Activated B cell treated with CpG ODN at 0.5 μM for 24 hours (primary cell): Measurements from ENCODE around the gene RPN2. TPM values are rescaled to one million over a fixed set of nuclear protein-coding genes. Genes with fewer than 3 reads are reported as not detected.

Experiments used
- ATAC-seq: fragments of 200-7000 bp; cut with Tn5 transposase; one replicate; pipeline ENCODE4 v1.10.0; 2021; ENCODE audit warnings: low read depth, mild to moderate bottlenecking, moderate library complexity
- CTCF ChIA-PET: fragments of 350-600 bp; sonication (Branson Sonifier 250); formaldehyde crosslinking; loops from one replicate; lab custom pipeline; 2021; ENCODE audit warnings: antibody characterized with exemption; lab: Charles Lee
- POLR2A ChIA-PET: fragments of 350-600 bp; sonication (Branson Sonifier 250); formaldehyde crosslinking; loops from one replicate; lab custom pipeline; 2021; ENCODE audit warnings: antibody characterized with exemption; lab: Charles Lee
- DNase-seq: peaks from one replicate; pipeline ENCODE4 v3.0.0; 2022
- H3K27ac Mint-ChIP-seq: one replicate; pipeline ENCODE4 v1.8.0; 2020; ENCODE audit warnings: mixed read lengths
- H3K27me3 Mint-ChIP-seq: one replicate; pipeline ENCODE4 v1.8.0; 2021; ENCODE audit warnings: mixed read lengths
- H3K36me3 Mint-ChIP-seq: one replicate; pipeline ENCODE4 v1.8.0; 2021; ENCODE audit warnings: low read depth, mixed read lengths
- H3K4me1 Mint-ChIP-seq: one replicate; pipeline ENCODE4 v1.8.0; 2021; ENCODE audit warnings: mixed read lengths
- H3K4me3 Mint-ChIP-seq: one replicate; pipeline ENCODE4 v1.8.0; 2020; ENCODE audit warnings: mild to moderate bottlenecking, mixed read lengths
- H3K9me3 Mint-ChIP-seq: one replicate; pipeline ENCODE4 v1.8.0; 2020; ENCODE audit warnings: mixed read lengths
- CTCF ChIP-seq: fragments of 200-600 bp; IDR thresholded peaks from one replicate; pipeline ENCODE4 v1.8.0; 2022; ENCODE audit warnings: antibody characterized with exemption, mild to moderate bottlenecking
- intact Hi-C: fragments of 100-400 bp; cut with micrococcal nuclease; formaldehyde crosslinking; loops from one replicate; pipeline ENCODE4 v1.15.1; 2024
- total RNA-seq: library from RNA; stranded (reverse); gene quantifications from 2 replicates; pipeline ENCODE4 v1.2.3, GENCODE V29; 2022

Gene RPN2
- total RNA-seq, 1 donor from 2014 or later = 106 TPM

GRCh38 chr20:37201827-37202162, 22.7 kb downstream of the RPN2 start:
- Mint-ChIP-seq H3K4me3 (no peak overlapping the region), H3K27me3 (no peaks in the 10 kb centered on the region), H3K36me3 (peaks cover 81% of the 10 kb centered on the region), H3K27ac (no peak overlapping the region), H3K4me1 (no peaks in the 10 kb centered on the region), H3K9me3 (no peaks in the 10 kb centered on the region)
- DNase-seq (no peak), ATAC-seq (no peak)
- no peak for TF ChIP-seq CTCF
- ChIA-PET CTCF (interaction anchor here (0.9 to 2.0 kb wide), 6 partner anchors 10 to 332 kb away, joined by 4 to 16 read pairs (median 5); no protein-coding TSS in a partner anchor), POLR2A (no interaction called here)
- intact Hi-C loops = loop anchor here (1.0 to 2.0 kb wide), 4 partner anchors 64 to 333 kb away; no protein-coding TSS in a partner anchor

DNA sequence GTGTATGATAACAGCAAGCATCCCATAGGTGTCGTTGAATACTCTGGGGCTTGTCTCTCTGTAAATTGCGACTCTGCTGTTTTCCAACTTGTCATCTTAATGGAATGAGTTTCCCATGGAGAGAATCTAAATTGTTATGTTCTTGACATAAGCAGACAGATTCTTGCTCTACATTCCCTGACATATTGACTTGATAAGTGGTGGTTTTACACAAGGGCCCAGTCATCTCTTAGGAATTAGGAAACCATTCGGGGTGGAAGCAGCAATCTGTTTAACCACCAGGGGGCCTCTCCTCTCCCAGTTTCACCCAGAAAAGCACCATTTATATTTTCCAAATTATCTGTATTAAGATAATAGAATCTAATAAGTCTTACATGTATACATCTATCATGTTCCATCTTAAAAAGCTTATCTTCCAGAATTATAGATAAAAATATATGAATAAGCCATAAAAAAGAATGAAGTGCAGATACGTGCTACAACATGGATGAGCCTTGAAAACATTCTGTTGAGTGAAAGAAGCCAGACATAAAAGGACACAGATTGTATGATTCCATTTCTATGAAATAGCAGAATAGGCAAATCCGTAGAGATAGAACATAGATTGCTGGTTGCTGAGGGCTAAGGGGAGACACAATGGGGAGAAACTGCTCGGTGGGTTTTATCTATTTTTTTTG, 23.3 kb downstream of the RPN2 start:
- POLR2A ChIA-PET = interaction anchor here (1.0 kb wide), 1 partner anchor 23 kb away, joined by 9 read pairs; the partner anchor contains the start of genes MROH8 and RPN2
- CTCF ChIA-PET = interaction anchor here (0.9 to 2.0 kb wide), 7 partner anchors 13 to 332 kb away, joined by 3 to 6 read pairs (median 4); no protein-coding TSS in a partner anchor
- no peaks in the 10 kb centered on the region for H3K27me3 Mint-ChIP-seq
- ATAC-seq (no peak), DNase-seq (no peak)
- peak; percentile 66 for TF ChIP-seq CTCF
- H3K4me1 Mint-ChIP-seq = no peaks in the 10 kb centered on the region
- no peaks in the 10 kb centered on the region for H3K9me3 Mint-ChIP-seq
- peaks cover 82% of the 10 kb centered on the region for H3K36me3 Mint-ChIP-seq
- intact Hi-C loops = loop anchor here (1.0 to 2.0 kb wide), 3 partner anchors 164 to 332 kb away; no protein-coding TSS in a partner anchor
- no peak overlapping the region for H3K4me3 Mint-ChIP-seq
- H3K27ac Mint-ChIP-seq = no peak overlapping the region

DNA sequence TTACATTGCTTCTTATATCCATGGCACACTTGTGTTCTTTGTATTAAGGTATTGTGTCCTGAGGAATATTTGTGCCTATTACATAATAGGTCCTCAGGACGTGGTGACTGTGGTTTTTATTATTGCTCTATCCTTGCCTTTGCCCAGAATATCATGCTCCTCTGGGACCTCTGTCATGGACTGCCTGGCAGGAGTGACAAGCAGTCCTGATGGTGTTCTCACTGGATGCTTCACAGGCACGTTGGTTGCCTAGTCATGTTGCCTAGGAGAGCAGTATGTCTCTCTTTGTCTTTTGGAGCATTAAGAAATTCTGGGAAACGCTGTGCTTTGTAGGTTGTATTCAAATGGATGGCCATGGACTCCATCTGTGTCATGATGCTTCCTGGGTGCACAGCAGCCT, 24.9 kb downstream of the RPN2 start:
- no peak overlapping the region for H3K27ac Mint-ChIP-seq
- POLR2A ChIA-PET = no interaction called here
- intact Hi-C loops = no loop called here
- no peak for DNase-seq
- no peaks in the 10 kb centered on the region for H3K9me3 Mint-ChIP-seq
- no peaks in the 10 kb centered on the region for H3K27me3 Mint-ChIP-seq
- no peak for TF ChIP-seq CTCF
- no peak overlapping the region for H3K4me3 Mint-ChIP-seq
- no peak for ATAC-seq
- no peaks in the 10 kb centered on the region for H3K4me1 Mint-ChIP-seq
- CTCF ChIA-PET = no interaction called here
- peaks cover 84% of the 10 kb centered on the region for H3K36me3 Mint-ChIP-seq

DNA sequence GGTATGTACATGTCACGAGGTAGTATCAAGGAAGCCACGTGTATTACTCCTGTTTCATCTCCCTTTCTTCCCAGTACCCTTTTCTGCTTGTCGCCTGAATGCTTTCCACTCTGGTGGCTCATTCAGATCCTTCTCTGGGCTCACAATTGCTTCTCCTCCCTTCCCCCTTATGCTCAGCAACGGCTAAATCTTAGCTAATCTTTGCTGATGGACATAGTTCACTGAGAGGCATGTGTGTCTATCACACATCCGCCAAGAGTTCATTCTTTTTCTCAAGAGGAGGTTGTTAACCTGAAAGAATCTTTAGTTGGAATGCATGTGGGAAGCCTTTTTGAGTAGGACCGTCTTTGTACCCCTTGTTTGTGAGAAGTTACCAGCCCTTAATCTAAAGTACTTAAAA, 26.0 kb downstream of the RPN2 start:
- Mint-ChIP-seq H3K4me1 (no peaks in the 10 kb centered on the region), H3K4me3 (no peak overlapping the region), H3K27ac (no peak overlapping the region), H3K36me3 (peaks cover 86% of the 10 kb centered on the region), H3K27me3 (no peaks in the 10 kb centered on the region), H3K9me3 (no peaks in the 10 kb centered on the region)
- POLR2A ChIA-PET = no interaction called here
- DNase-seq = no peak
- no peak for TF ChIP-seq CTCF
- intact Hi-C loops = no loop called here
- ATAC-seq = no peak
- CTCF ChIA-PET = interaction anchor here (1.0 to 1.4 kb wide), 2 partner anchors 9 to 330 kb away, joined by 3 to 4 read pairs; no protein-coding TSS in a partner anchor

- H3K27me3 Mint-ChIP-seq = no peaks in the 10 kb centered on the region
- ChIA-PET CTCF (interaction anchor here (1.0 to 1.4 kb wide), 2 partner anchors 10 to 329 kb away, joined by 3 to 4 read pairs; no protein-coding TSS in a partner anchor), POLR2A (no interaction called here)
- no peak for TF ChIP-seq CTCF
- intact Hi-C loops = no loop called here
- no peaks in the 10 kb centered on the region for H3K4me1 Mint-ChIP-seq
- H3K4me3 Mint-ChIP-seq = no peak overlapping the region
- no peaks in the 10 kb centered on the region for H3K9me3 Mint-ChIP-seq
- peaks cover 79% of the 10 kb centered on the region for H3K36me3 Mint-ChIP-seq
- ATAC-seq (no peak), DNase-seq (no peak)
- no peak overlapping the region for H3K27ac Mint-ChIP-seq
These were observed 26.7 kb downstream of the RPN2 start for GRCh38 chr20:37205794-37206193.
